Measurements from ENCODE around the gene CARD18. TPM values are rescaled to one million over a fixed set of nuclear protein-coding genes. Genes with fewer than 3 reads are reported as not detected.
A peak's percentile ranks its signal among the peaks of the same experiment; 100 is the strongest.
"Not testable (repeated sequence)": the region's sequence is repeated elsewhere in the genome, so short reads cannot be mapped to it uniquely, and the experiment has no call there.

CARD18 gene
- total RNA-seq, 1 donor from 2014 or later: 37.0 TPM

DNA sequence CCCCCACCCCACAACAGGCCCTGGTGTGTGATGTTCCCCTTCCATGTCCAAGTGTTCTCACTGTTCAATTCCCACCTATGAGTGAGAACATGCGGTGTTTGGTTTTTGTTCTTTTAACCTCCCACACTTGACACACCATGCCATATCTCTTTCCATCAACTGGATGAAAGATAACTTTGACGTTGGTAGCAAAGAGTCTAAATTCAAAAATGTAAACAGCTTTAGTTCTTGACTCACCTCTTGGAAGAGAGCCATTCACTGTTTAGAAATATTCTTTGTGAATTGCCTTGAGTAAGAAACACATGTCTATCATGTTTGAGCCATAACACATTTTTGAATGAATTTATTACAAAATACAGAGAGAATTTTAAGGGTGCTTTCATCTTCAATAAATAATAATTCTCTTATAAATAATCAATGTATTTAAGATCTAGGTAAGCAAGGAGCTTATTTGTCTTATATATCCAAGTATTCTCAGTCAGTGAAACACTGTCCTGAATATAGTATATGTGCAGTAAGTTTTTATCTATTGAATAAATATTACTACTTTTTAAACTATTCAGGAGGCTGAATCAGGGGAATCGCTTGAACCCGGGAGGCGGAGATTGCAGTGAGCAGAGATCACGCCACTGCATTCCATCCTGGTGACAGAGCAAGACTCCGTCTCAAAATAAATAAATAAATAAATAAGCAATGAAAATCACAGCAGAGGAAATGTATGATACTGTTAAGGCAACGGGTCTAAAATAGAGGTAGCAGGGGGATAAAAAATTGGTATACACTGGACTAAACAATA, 6.7 kb downstream of the CARD18 start:
- no peak for DNase-seq

DNA sequence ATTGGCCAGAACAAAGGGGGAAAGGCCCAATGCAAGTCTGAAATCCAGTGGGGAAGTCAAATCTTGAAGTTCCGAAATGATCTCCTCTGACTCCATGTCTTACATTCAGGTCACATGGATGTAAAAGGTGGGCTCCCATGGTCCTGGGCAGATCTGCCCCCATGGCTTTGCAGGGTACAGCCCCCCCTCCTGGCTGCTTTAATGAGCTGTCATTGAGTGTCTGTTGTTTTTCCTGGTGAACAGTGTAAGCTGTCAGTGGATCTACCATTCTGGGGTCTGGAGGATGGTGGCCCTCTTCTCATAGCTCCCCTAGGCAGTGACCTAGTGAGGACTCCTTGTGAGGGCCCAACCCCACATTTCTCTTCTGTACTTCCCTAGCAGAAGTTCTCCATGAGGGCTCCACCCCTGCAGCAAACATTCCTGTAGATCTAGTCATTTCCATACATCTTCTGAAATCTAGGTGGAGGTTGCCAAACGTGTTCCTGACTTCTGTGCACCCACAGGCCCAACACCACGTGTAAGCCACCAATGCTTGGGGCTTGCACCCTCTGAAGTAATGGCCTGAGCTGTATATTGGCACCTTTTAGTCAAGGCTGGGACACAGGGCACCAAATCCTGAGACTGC, 9.3 kb downstream of the CARD18 start:
- DNase-seq: no peak

DNA sequence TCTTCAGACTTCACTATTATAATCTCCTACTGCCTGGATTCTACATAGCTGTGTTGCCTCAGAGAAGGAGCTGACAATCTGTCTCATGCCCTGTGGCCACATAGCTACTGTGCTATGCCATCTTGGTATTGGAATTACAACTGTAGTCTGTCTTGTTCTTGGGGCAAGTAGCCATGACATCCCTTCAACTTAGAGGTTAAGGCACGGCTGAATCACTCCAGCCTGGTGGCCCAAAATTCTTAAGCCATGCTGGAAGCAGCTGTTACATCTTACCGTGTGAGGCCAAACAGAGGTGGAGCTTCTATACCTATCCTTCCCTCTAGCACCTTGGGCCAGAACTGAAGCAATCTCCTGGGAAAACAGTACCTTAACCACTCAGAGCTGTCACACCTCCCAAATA, 14.8 kb downstream of the CARD18 start:
- DNase-seq: no peak

- no peak for DNase-seq
These were observed 28.2 kb downstream of the CARD18 start for GRCh38 chr11:105111145-105111944.

- no peak for DNase-seq
These were observed 28.9 kb downstream of the CARD18 start for GRCh38 chr11:105110688-105111030.

- peak; percentile 13 for DNase-seq
These were observed 29.5 kb downstream of the CARD18 start for GRCh38 chr11:105109855-105110687.

DNA sequence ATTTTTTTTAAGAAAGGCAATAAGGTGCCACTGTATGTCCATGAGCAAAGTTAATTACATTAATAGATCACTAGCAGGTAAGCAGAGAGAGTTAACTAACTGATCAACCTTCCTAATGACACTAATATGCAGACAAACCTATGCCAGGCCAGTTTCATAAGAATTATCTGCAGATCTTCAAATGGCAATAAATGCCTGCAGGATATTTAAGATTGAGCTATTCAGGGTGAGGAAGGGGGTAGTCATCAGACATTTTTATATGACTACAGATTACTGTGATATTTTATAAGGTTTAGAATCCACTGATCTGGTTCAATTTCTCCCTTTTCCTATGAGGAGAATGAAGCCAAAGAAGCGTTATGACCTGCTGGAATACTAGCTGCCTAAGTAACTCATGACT, 30.2 kb downstream of the CARD18 start:
- no peak for DNase-seq

DNA sequence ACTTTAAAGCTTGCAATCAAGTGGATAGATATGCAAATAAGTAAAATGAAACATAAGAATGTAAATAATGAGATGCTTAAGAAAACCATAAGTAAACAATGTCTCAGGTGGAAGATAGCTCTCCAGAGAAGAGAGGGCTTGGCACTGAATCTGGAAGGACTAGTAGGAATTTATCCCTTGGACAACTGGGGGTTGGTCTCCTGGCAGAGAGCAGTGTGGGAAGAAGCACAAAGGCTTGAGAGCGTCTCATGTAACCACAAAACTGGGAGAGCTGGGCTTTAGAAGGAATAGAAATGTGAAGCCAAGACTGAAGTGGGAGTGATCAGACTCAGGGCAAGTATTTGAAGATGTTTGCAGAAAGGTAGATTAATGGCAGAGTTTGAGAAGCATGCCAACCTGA, 31.3 kb downstream of the CARD18 start:
- DNase-seq: no peak

- not testable (repeated sequence) for DNase-seq
These were observed 32.2 kb downstream of the CARD18 start for GRCh38 chr11:105107226-105107825.

- DNase-seq: no peak
These were observed 33.4 kb downstream of the CARD18 start for GRCh38 chr11:105106140-105106539.

GRCh38 chr11:105104292-105104691, 35.3 kb downstream of the CARD18 start:
- DNase-seq: no peak

DNA sequence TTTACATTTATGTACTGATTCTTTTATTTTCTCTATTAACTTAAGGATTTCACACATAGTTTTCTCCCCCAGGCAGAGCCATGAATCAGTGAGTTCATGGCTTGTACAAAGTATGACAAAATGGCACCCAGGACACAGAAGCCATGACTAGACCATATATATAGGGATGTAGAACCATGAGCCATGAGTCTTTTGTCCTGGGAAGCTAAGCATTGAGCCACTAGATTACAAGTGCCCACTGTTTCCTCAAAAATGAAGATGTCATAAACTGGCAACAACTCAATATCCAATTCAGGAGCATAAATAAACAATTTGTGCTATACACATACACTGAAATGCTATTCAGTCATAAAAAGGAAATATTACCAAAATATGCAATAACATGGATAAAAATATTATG, 36.2 kb downstream of the CARD18 start:
- DNase-seq: no peak

DNA sequence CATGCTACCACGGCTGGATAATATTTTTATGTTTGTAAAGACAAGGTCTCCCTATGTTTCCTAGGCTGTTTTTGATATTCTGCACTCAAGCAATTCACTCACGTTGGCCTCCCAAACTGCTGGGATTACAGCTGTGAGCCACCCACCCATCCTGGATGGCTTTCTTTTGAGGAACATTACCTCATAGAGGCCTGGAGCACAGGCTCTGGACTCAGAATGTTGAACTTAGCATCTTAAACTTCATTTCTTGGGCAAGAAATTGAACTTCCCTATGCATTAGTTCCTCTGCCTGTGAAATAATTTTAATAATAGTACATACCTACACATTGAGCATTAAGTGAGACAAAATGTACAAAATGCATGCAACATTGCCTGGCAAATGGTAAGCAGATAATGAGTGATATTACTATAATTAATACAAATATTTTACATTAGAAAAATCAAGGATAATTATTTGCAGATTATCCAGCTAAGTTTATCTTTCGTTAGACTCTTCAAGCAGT, 37.4 kb downstream of the CARD18 start:
- not testable (repeated sequence) for DNase-seq

DNA sequence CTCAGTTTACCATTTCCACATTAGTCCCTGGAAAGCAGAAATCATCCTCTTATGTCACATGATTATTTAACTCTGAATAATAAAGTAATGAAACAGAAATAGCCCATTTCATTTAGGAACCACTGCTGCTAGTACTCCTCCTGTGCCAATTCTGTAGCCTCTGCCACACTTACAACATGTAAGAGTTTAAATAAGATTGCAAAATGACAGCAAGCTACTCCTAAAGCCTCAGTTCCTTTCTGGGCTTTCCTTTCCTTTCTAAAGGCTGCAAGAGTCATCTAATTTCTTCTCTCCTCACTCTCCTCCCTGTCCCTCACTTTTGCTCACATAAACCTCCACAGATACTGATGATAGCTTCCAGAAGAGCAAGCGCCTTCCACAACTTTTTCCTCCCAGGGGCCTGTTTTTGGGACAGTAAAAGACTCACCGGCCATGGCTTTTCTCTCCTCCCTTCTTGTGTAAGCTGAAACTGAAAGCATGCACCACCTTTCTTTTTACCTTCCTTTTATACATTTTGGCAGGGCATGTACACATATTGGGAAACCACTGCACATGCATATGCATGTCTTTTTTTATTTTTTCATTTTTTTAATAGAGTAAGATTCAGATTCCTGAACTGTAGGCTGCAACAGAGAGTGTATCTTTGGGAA, 38.5 kb downstream of the CARD18 start:
- DNase-seq: no peak

- no peak for DNase-seq
These were observed 39.4 kb downstream of the CARD18 start for GRCh38 chr11:105100206-105100605.

- DNase-seq: not testable (repeated sequence)
These were observed 40.0 kb downstream of the CARD18 start for GRCh38 chr11:105099594-105099993.

- DNase-seq: peak; percentile 13
These were observed 47.0 kb downstream of the CARD18 start for GRCh38 chr11:105092256-105093239.

Measured in skin of body (tissue), 2 donors.